ENCODE measurements around the gene ADH5.
"Not testable (repeated sequence)": the region's sequence is repeated elsewhere in the genome, so short reads cannot be mapped to it uniquely, and the experiment has no call there.

Gene ADH5

GRCh38 chr4:99029018-99029735, 59.4 kb downstream of the ADH5 start:
- DNase-seq (ENCODE audit: low spot score): no peak

DNA sequence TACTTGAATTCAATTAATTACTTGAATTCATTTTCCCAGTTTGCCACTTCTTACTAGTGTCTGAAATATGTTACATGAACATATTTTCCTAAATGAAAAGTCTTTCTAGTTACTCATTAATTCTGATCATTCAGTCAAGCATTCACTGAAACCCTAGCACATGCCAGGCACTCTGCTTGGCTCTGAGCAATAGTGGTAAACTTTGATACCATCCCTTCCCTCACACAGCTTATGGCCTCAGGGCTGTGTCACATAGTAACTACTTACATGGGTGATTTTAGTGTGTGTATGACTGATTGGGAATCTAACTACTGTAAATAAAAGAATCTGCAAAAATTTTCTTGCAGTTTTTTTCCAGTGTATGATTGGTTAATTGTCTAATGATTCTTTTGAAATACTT, 60.4 kb downstream of the ADH5 start:
- no peak for DNase-seq (ENCODE audit: low spot score)

DNA sequence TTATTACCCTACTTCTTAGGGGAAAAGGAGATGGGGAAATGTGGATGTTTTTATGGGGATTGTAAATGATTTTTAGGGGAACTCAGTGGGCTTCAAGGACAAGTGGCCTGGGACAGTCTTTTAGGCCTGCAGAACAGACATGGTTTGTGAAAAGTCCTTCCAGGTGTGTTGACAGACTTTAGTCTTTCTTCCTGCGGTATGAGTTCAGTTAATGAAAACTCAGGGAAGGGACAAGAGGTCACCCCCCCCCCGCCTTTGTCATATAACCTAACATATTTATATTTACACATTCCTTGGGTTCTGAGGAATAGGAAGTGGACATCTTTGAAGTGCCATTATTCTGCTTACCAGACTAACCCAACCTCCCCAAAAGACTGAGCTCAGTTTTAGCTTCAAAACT, 61.3 kb downstream of the ADH5 start:
- no peak for DNase-seq (ENCODE audit: low spot score)

DNA sequence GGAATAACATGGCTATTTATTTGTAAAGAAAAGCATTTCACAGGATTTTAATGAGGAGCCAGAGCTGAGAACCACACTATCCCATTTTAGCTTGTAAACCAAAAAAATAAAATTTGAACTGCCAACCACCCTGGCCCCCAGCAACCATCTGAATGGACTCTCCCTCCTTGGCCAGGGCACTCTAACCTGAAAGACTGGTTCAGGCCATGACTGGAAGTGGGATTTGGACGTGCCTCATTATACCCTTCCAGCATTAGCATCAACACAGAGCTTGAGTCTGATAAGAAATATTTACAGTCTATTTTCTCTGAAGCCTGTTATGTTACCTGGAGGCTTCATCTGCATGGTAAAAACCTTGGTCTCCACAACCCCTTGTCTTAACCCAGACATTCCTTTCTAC, 63.1 kb downstream of the ADH5 start:
- DNase-seq (ENCODE audit: low spot score): no peak

GRCh38 chr4:99024481-99025275, 63.9 kb downstream of the ADH5 start:
- no peak for DNase-seq (ENCODE audit: low spot score)

- DNase-seq (ENCODE audit: low spot score): not testable (repeated sequence)
These were observed 64.8 kb downstream of the ADH5 start for GRCh38 chr4:99023800-99024251.

GRCh38 chr4:99022566-99022965, 66.0 kb downstream of the ADH5 start:
- DNase-seq (ENCODE audit: low spot score): no peak

GRCh38 chr4:99021386-99021785, 67.2 kb downstream of the ADH5 start:
- no peak for DNase-seq (ENCODE audit: low spot score)
